ENCODE measurements around the gene MYORG. TPM values are rescaled to one million over a fixed set of nuclear protein-coding genes. Genes with fewer than 3 reads are reported as not detected.

Gene MYORG
- total and polyA plus RNA-seq, 9 of the 15 experiments (the other 6 are each of a cell fraction or from before 2014, with no cell fraction given) = 0.06 to 0.82 (median 0.18) TPM

DNA sequence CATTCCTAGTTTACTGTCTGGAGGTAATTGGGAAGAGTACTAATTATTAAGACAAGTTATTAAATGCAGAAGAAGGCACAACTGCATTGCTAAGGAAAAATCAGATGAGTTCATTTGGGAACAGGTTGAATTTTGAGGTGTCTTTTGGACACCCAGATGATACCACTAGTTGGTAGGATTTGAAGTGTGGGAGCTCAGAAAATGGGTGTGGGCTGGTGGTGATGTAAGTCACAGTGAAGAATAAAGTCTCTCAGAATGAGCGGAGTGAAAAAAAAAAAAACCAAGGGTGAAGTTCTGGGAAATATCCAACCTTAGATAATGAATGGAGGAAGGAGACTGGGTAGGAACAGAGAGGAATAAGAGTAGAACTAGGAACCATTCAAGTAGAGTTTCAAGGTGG lies 35.6 kb upstream of the MYORG start:
- Histone ChIP-seq H3K9ac (ENCODE audit: insufficient read depth in 1 of 2, low read depth in 2 of 2, low read length in 2 of 2) (no peak overlapping the region), H3K27me3 (ENCODE audit: control insufficient read depth in 2 of 2, insufficient read depth in 2 of 2, low read length in 2 of 2) (no peaks in the 10 kb centered on the region), H3K27ac (ENCODE audit: extremely low read depth, low read depth, low read length) (no peak overlapping the region), H3K36me3 (ENCODE audit: control insufficient read depth, insufficient read depth, low read length) (no peaks in the 10 kb centered on the region), H4K20me1 (replicated peaks; ENCODE audit: control insufficient read depth, insufficient read depth, low read length) (no peaks in the 10 kb centered on the region), H3K4me2 (ENCODE audit: insufficient read depth, low read length) (no peak overlapping the region), H3K9me3 (replicated peaks; ENCODE audit: control insufficient read depth, insufficient read depth, low read depth, low read length) (no peaks in the 10 kb centered on the region), H2AFZ (ENCODE audit: low read depth, low read length) (no peak overlapping the region), H3K9me1 (ENCODE audit: control insufficient read depth, insufficient read depth, low read length) (no peaks in the 10 kb centered on the region), H3K79me2 (ENCODE audit: control insufficient read depth, insufficient read depth, low read length) (no peaks in the 10 kb centered on the region), H3K4me3 (no peak overlapping the region), H3K4me1 (replicated peaks in 1 of 2; ENCODE audit: control insufficient read depth in 2 of 2, insufficient read depth in 2 of 2, low read length in 2 of 2) (no peaks in the 10 kb centered on the region)
- ChIA-PET POLR2A (no interaction called here), CTCF (ENCODE audit: low intra/inter-chr PET ratio) (no interaction called here)
- no CpG with 5 or more reads among the region's 1 CpG for WGBS (ENCODE audit: insufficient coverage, low coverage, missing lambda C conversion rate)
- TF ChIP-seq COPS2 (conservative IDR thresholded peaks at IDR 0.05) (no peak), NCOA2 (IDR thresholded peaks at IDR 0.05; ENCODE audit: partially characterized antibody in 2 of 2) (no peak), ZKSCAN1 (IDR thresholded peaks at IDR 0.05; ENCODE audit: low read depth, low read length) (no peak), DIDO1 (tag; IDR thresholded peaks at IDR 0.05; ENCODE audit: low read depth) (no peak), ZNF274 (IDR thresholded peaks at IDR 0.05; ENCODE audit: borderline replicate concordance, low read depth, low read length) (no peak), FOSL1 (tag; conservative IDR thresholded peaks at IDR 0.05) (no peak), ZC3H11A (IDR thresholded peaks at IDR 0.05; ENCODE audit: low read depth, low read length) (no peak), ZBTB33 (CRISPR knock-in tag; IDR thresholded peaks at IDR 0.05) (no peak), ZNF232 (CRISPR knock-in tag; IDR thresholded peaks at IDR 0.05) (no peak), GMEB1 (CRISPR knock-in tag; IDR thresholded peaks at IDR 0.05) (no peak), ELF2 (CRISPR knock-in tag; IDR thresholded peaks at IDR 0.05) (no peak)
- TF ChIP-seq, protein P1, sequence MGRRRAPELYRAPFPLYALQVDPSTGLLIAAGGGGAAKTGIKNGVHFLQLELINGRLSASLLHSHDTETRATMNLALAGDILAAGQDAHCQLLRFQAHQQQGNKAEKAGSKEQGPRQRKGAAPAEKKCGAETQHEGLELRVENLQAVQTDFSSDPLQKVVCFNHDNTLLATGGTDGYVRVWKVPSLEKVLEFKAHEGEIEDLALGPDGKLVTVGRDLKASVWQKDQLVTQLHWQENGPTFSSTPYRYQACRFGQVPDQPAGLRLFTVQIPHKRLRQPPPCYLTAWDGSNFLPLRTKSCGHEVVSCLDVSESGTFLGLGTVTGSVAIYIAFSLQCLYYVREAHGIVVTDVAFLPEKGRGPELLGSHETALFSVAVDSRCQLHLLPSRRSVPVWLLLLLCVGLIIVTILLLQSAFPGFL (CRISPR knock-in tag; IDR thresholded peaks at IDR 0.05) = no peak
- TF ChIP-seq, protein P2, sequence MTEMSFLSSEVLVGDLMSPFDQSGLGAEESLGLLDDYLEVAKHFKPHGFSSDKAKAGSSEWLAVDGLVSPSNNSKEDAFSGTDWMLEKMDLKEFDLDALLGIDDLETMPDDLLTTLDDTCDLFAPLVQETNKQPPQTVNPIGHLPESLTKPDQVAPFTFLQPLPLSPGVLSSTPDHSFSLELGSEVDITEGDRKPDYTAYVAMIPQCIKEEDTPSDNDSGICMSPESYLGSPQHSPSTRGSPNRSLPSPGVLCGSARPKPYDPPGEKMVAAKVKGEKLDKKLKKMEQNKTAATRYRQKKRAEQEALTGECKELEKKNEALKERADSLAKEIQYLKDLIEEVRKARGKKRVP (CRISPR knock-in tag; IDR thresholded peaks at IDR 0.05) = no peak
- TF ChIP-seq, protein P3, sequence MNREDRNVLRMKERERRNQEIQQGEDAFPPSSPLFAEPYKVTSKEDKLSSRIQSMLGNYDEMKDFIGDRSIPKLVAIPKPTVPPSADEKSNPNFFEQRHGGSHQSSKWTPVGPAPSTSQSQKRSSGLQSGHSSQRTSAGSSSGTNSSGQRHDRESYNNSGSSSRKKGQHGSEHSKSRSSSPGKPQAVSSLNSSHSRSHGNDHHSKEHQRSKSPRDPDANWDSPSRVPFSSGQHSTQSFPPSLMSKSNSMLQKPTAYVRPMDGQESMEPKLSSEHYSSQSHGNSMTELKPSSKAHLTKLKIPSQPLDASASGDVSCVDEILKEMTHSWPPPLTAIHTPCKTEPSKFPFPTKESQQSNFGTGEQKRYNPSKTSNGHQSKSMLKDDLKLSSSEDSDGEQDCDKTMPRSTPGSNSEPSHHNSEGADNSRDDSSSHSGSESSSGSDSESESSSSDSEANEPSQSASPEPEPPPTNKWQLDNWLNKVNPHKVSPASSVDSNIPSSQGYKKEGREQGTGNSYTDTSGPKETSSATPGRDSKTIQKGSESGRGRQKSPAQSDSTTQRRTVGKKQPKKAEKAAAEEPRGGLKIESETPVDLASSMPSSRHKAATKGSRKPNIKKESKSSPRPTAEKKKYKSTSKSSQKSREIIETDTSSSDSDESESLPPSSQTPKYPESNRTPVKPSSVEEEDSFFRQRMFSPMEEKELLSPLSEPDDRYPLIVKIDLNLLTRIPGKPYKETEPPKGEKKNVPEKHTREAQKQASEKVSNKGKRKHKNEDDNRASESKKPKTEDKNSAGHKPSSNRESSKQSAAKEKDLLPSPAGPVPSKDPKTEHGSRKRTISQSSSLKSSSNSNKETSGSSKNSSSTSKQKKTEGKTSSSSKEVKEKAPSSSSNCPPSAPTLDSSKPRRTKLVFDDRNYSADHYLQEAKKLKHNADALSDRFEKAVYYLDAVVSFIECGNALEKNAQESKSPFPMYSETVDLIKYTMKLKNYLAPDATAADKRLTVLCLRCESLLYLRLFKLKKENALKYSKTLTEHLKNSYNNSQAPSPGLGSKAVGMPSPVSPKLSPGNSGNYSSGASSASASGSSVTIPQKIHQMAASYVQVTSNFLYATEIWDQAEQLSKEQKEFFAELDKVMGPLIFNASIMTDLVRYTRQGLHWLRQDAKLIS (CRISPR knock-in tag; IDR thresholded peaks at IDR 0.05) = no peak
- in situ Hi-C loops (cut with MboI) = no loop called here
- DNase-seq (ENCODE audit: extremely low read depth in 1 of 4, low spot score in 3 of 4) = no peak
- FAIRE-seq = no peak
- no peak for ATAC-seq
- intact Hi-C loops (cut with micrococcal nuclease) = no loop called here
- BruUV-seq (replicated peaks) = no TSS peak

All from K562 (cell line).